Heart left ventricle (tissue), 16 donors: ENCODE measurements around the gene RAB24. TPM values are rescaled to one million over a fixed set of nuclear protein-coding genes. Genes with fewer than 3 reads are reported as not detected.

Experiments
- ATAC-seq, 4 donors: fragments of 200-7000 bp; cut with Tn5 transposase; one replicate each; pipeline ENCODE4 v1.9.1; 2020 to 2022; ENCODE audit warnings: moderate library complexity in 4 of 4, mild to moderate bottlenecking in 3 of 4, moderate number of reproducible peaks in 1 of 4
- DNase-seq, 5 donors: peaks; one replicate each; pipeline ENCODE4 v3.0.0-alpha.2; 2020
- H3K27ac ChIP-seq, 12 donors: fragments of 200-600 bp; sonication (generic) in 4 of 12; one replicate each; pipeline versions ENCODE4 v1.5.0 to v1.8.0; 2016 to 2022; ENCODE audit warnings: mild to moderate bottlenecking in 2 of 12
- H3K27me3 ChIP-seq, 9 donors: fragments of 200-600 bp; sonication (generic) in 2 of 9; one replicate each; pipeline versions ENCODE4 v1.5.1 to v1.8.0; 2016 to 2022; ENCODE audit warnings: mild to moderate bottlenecking in 3 of 9
- H3K36me3 ChIP-seq, 9 donors: fragments of 200-600 bp; sonication (generic) in 2 of 9; one replicate each; pipeline versions ENCODE4 v1.5.0 to v1.8.0; 2018 to 2022; ENCODE audit warnings: mild to moderate bottlenecking in 2 of 9
- H3K4me1 ChIP-seq, 12 donors: fragments of 200-600 bp; sonication (generic) in 4 of 12; one replicate each; pipeline versions ENCODE4 v1.5.0 to v1.8.0; 2016 to 2022; ENCODE audit warnings: mild to moderate bottlenecking in 3 of 12
- H3K4me3 ChIP-seq, 12 donors: fragments of 200-600 bp; sonication (generic) in 4 of 12; one replicate each; pipeline versions ENCODE4 v1.5.0 to v1.8.0; 2017 to 2022; ENCODE audit warnings: mild to moderate bottlenecking in 9 of 12, moderate library complexity in 4 of 12
- H3K9me3 ChIP-seq, 12 donors: fragments of 200-600 bp; sonication (generic) in 4 of 12; one replicate each; pipeline versions ENCODE4 v1.5.0 to v1.8.0; 2016 to 2022; ENCODE audit warnings: mild to moderate bottlenecking in 1 of 12
- CTCF ChIP-seq, 12 donors: fragments of 200-600 bp; sonication (generic) in 4 of 12; IDR thresholded peaks; one replicate each; pipeline versions ENCODE4 v1.5.0 to v1.8.0; 2018 to 2022; ENCODE audit warnings: antibody characterized with exemption in 12 of 12, mild to moderate bottlenecking in 5 of 12
- POLR2A ChIP-seq, 2 donors: fragments of 450-650 bp; IDR thresholded peaks; one replicate each; pipeline ENCODE4 v1.6.1; 2017; ENCODE audit warnings: antibody characterized with exemption in 2 of 2, mild to moderate bottlenecking in 2 of 2, moderate library complexity in 2 of 2
- WGBS, 4 donors: extraction: QIAGEN DNeasy Blood & Tissue Kit in 2 of 4; methylation state at CpG; one replicate each; pipeline versions ENCODE4 v1.1.5 to v1.1.7; 2013 to 2018; 5-methylcytosine and 5-hydroxymethylcytosine counted together
- intact Hi-C, 10 donors: fragments of 100-400 bp; cut with DNase I; formaldehyde crosslinking; loops; one replicate each; pipeline versions ENCODE4 v1.11.1 to v1.14.2; 2022
- polyA plus RNA-seq, 2 donors: library from polyadenylated mRNA; stranded (reverse); fragments of 200-250 nt; gene quantifications; one replicate each; pipeline ENCODE4 v1.2.3, GENCODE V29; 2013
- total RNA-seq, 9 donors: library from RNA; depleted of rRNA in 2 of 9; stranded (reverse); fragments of >200 nt in 2 of 9; fragmentation: NEBNext Ultra II Directional in 3 of 9; extraction: Animal tissue kit (Norgen Biotek cat#: 25700) in 3 of 9; gene quantifications; one replicate each; pipeline versions ENCODE4 v1.1.0 to v1.2.4, GENCODE V29; 2016 to 2023
- donor health status: ischemic (EF 13 %, LVEDD 7.1; RV severe dilation, severe dysfunction).
- donor health status: healthy with polysubstance abuse.
- donor health status: DM: no; HTN: yes; CAD: no.
- donor health status: DM: no; HTN: no; CAD: no.
- donor health status: ischemic (EF 25% LVEDD 6.9; RV normal size, moderate dysfunction).
- donor health status: ischemic (EF 25% LVEDD 5.7; RV mildly dilated, moderate dysfunction).
- donor health status: healthy.
- donor health status: DM: yes; HTN: yes; CAD: no.
- donor health status: ischemic (EF 35%, LVEDD 5.7; RV mildly dilated, moderate dysfunction).
- donor health status: nonischemic (EF 11% LVEDD 7.7; RV severe dilation, severe dysfunction).
- donor health status: DM: yes; HTN: yes; CAD: no.
- donor health status: PGD.
- donor health status: ischemic (EF 29% LVEDD 5.4; RV normal size, mild dysfunction).
- donor health status: nonischemic (EF 23%, LVEDD 6.1; RV moderate dilation, normal function).

RAB24 gene
- total and polyA plus RNA-seq, 11 donors = 11.6 to 28.3 (median 18.9) TPM

- peaks cover 0 to 36% (median 24%) of the 10 kb centered on the region in 12 donors for H3K4me1 ChIP-seq
- H3K36me3 ChIP-seq = peaks cover 3 to 87% (median 79%) of the 10 kb centered on the region in 9 donors
- intact Hi-C loops = no loop called here
- no peaks in the 10 kb centered on the region for H3K9me3 ChIP-seq
- no peak overlapping the region for H3K4me3 ChIP-seq
- H3K27ac ChIP-seq = no peak overlapping the region
- no peak for DNase-seq
- ATAC-seq = no peak
- no peaks in the 10 kb centered on the region for H3K27me3 ChIP-seq
- 86 to 96% (median 91%) methylated on average over 33 to 35 of the region's 35 CpGs for WGBS, 4 donors
- no peak for TF ChIP-seq POLR2A (IDR thresholded peaks at IDR 0.05)
- TF ChIP-seq CTCF (IDR thresholded peaks at IDR 0.05) = no peak
Observed at GRCh38 chr5:177332031-177332895, 28.7 kb upstream of the RAB24 start.

GRCh38 chr5:177330991-177331842 lies 27.7 kb upstream of the RAB24 start:
- WGBS, 4 donors = 79 to 84% (median 81%) methylated on average over 22 to 27 of the region's 27 CpGs
- H3K27me3 ChIP-seq = no peaks in the 10 kb centered on the region
- TF ChIP-seq POLR2A (IDR thresholded peaks at IDR 0.05) (no peak), CTCF (IDR thresholded peaks at IDR 0.05) (no peak)
- DNase-seq = no peak
- H3K4me1 ChIP-seq = peaks cover 0 to 35% (median 23%) of the 10 kb centered on the region in 12 donors
- peaks cover 3 to 77% (median 69%) of the 10 kb centered on the region in 9 donors for H3K36me3 ChIP-seq
- no peak for ATAC-seq
- no peak overlapping the region for H3K27ac ChIP-seq
- no peak overlapping the region for H3K4me3 ChIP-seq
- intact Hi-C loops = no loop called here
- no peaks in the 10 kb centered on the region for H3K9me3 ChIP-seq

- TF ChIP-seq CTCF (IDR thresholded peaks at IDR 0.05) = no peak
- TF ChIP-seq POLR2A (IDR thresholded peaks at IDR 0.05) = no peak
- Histone ChIP-seq H3K27me3 (no peaks in the 10 kb centered on the region), H3K9me3 (no peaks in the 10 kb centered on the region), H3K27ac (no peak overlapping the region), H3K36me3 (peaks cover 3 to 64% (median 56%) of the 10 kb centered on the region in 9 donors), H3K4me3 (no peak overlapping the region), H3K4me1 (peaks cover 0 to 24% (median 13%) of the 10 kb centered on the region in 12 donors)
- WGBS, 4 donors = 84 to 93% (median 93%) methylated on average over 6 of the region's 6 CpGs
- intact Hi-C loops = no loop called here
- ATAC-seq (no peak), DNase-seq (no peak)
Observed at GRCh38 chr5:177329883-177330282, 26.4 kb upstream of the RAB24 start.
